SJSA1 (cell line): ENCODE data around the gene ADORA2B. TPM values are rescaled to one million over a fixed set of nuclear protein-coding genes. Genes with fewer than 3 reads are reported as not detected.
"Not testable (repeated sequence)": the region's sequence is repeated elsewhere in the genome, so short reads cannot be mapped to it uniquely, and the experiment has no call there.

ENCODE experiments used
- DNase-seq, 2 experiments: peaks; one replicate each; pipeline ENCODE4 v3.0.0-alpha.2; 2015 to 2020; ENCODE audit warnings: low spot score in 2 of 2, low read depth in 1 of 2
- H3K27ac ChIP-seq: fragments of 250-450 bp; sonication (Bioruptor Pico); 2 replicates; pipeline ENCODE4 v1.5.1; 2020; ENCODE audit warnings: mild to moderate bottlenecking, moderate library complexity
- H3K27me3 ChIP-seq: fragments of 250-450 bp; sonication (Bioruptor Pico); replicated peaks from 2 replicates; pipeline ENCODE4 v1.5.1; 2020; ENCODE audit warnings: mild to moderate bottlenecking, moderate library complexity
- H3K36me3 ChIP-seq: fragments of 250-450 bp; sonication (Bioruptor Pico); 2 replicates; pipeline ENCODE4 v1.5.1; 2020; ENCODE audit warnings: mild to moderate bottlenecking
- H3K4me1 ChIP-seq: fragments of 250-450 bp; sonication (Bioruptor Pico); replicated peaks from 2 replicates; pipeline ENCODE4 v1.6.1; 2021; ENCODE audit warnings: mild to moderate bottlenecking
- H3K4me3 ChIP-seq: fragments of 250-450 bp; sonication (Bioruptor Pico); 2 replicates; pipeline ENCODE4 v1.5.1; 2020; ENCODE audit warnings: mild to moderate bottlenecking
- H3K9me3 ChIP-seq: fragments of 250-450 bp; sonication (Bioruptor Pico); replicated peaks from 2 replicates; pipeline ENCODE4 v1.5.1; 2020; ENCODE audit warnings: mild to moderate bottlenecking
- total RNA-seq: library from RNA; depleted of rRNA; stranded (reverse); fragments of >200 nt; shearing (Covaris generic); gene quantifications from 2 replicates; pipeline ENCODE4 v1.2.3, GENCODE V29; 2014; rRNA removed

Gene ADORA2B
- total RNA-seq = 8.5 and 19.5 TPM in 2 replicates

DNA sequence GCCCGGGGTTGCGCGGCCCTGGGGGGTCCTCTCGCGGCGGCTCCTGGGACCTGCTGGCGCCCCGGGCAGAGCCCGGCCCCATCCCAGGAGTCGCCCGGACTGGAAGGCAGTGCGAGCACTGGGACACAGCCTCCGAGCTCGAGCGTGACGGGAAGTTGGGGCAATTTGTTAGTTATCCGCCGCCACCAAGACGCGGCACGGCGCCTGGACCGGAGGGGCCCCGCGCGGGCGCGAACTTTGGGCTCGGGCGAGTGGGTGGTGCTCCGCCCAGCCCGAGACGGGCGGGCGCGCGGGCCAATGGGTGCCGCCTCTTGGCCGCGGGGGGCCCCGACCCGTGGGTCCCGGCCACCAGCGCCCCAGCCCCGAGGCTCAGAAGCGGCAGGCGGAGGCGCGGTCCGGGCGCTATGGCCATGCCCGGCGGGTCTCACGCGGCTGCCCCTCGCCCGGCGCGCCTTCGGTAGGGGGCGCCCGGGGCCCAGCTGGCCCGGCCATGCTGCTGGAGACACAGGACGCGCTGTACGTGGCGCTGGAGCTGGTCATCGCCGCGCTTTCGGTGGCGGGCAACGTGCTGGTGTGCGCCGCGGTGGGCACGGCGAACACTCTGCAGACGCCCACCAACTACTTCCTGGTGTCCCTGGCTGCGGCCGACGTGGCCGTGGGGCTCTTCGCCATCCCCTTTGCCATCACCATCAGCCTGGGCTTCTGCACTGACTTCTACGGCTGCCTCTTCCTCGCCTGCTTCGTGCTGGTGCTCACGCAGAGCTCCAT is at the start of gene ADORA2B:
ADORA2B (plus strand) TSS at position 372 of the 768 bp plus-strand sequence; CDS start at position 491, 119 bp downstream.
- DNase-seq = peak; percentile 80 to 81
- Histone ChIP-seq H3K36me3 (peaks cover 5% of the 10 kb centered on the region; the same call in 1 of the 2 replicates), H3K4me1 (peaks cover 49% of the 10 kb centered on the region), H3K4me3 (peak within 1 kb of the TSS; percentile 60), H3K9me3 (0 out of 2 replicates have a peak, but pooled peaks cover 3% of the 10 kb centered on the region), H3K27me3 (no peaks in the 10 kb centered on the region), H3K27ac (peak within 1 kb of the TSS; percentile 58)

DNA sequence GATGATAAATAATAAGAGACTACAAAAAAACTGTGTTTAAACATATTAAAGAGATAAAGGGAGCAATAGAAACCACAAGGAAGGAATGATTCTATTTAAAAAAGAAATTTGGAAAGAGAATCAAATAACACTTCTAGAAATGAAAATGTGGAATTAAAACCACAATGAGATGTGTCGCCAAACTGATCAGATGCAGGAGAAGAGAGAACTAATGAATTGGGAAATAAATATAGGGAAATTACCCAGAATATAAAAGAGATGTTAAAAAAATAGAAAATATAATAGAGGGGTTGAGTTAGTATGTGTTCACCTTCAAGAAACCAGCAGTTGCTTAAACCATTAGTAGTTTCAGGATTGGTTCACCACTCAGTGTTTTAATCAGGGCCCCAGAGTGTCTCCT is 48.7 kb upstream of the ADORA2B start:
- Histone ChIP-seq H3K36me3 (no peaks in the 10 kb centered on the region), H3K4me3 (no peak overlapping the region), H3K27ac (no peak overlapping the region), H3K4me1 (no peaks in the 10 kb centered on the region; the same call in 1 of the 2 replicates), H3K9me3 (no peaks in the 10 kb centered on the region), H3K27me3 (no peaks in the 10 kb centered on the region)
- DNase-seq = no peak

DNA sequence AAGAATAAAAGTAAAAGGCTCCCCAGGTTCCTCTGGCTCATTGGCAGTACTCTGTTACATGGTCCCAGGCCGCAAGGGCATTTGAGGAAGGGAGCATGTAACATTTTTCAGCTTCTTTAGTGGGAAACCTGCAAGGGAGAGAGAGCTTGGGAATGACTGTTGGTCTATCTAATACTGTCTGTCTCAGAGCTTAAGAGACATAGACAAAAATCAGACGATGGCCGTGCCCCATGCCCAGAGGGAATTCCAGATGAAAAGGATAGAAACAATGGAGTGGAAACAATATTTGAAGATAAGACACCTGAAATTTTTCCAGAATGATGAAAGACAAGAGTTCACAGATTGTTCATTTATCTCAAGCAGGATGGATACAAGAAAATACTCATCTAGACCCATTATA is 48.1 kb upstream of the ADORA2B start:
- Histone ChIP-seq H3K36me3 (no peaks in the 10 kb centered on the region), H3K27me3 (no peaks in the 10 kb centered on the region), H3K27ac (no peak overlapping the region), H3K4me1 (no peaks in the 10 kb centered on the region; the same call in 1 of the 2 replicates), H3K9me3 (no peaks in the 10 kb centered on the region), H3K4me3 (no peak overlapping the region)
- no peak for DNase-seq

DNA sequence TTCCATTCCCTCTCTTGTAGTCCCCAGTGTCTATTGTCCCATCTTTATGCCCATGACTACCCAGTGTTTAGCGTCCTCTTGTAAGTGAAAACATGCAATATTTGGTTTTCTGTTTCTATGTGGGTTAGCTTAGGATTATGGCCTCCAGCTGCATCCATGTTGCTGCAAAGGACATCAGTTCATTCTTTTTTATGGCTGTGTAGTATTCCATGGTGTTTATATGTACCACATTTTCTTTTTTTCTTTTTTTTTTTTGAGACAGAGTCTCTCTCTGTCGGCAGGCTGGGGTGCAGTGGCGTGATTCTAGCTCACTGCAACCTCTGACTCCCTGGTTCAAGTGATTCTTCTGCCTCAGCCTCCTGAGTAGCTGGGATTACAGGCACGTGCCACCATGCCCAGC is 45.3 kb upstream of the ADORA2B start:
- not testable (repeated sequence) for H3K9me3 ChIP-seq, H3K4me1 ChIP-seq, H3K4me3 ChIP-seq, H3K27me3 ChIP-seq, H3K36me3 ChIP-seq, H3K27ac ChIP-seq, DNase-seq

DNA sequence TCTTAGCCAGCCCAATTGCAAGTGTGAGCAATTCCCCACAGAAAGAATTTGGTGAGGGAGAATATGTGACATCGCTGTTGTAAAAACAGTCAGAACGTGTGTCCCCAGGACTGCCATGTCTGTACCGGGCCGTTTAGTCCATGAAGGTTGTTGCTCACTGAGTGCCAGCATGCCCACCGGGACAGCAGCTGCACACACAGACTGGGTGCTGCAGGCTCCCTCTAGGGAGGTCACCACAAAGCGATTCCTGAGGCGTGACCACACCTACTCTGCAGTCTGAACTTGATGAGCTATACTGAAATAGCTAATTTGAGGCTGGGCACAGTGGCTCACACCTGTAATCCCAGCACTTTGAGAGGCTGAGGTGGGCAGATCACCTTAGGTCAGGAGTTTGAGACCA is 44.1 kb upstream of the ADORA2B start:
- H3K4me3 ChIP-seq = no peak overlapping the region
- no peaks in the 10 kb centered on the region for H3K36me3 ChIP-seq
- H3K27me3 ChIP-seq = no peaks in the 10 kb centered on the region
- no peaks in the 10 kb centered on the region for H3K9me3 ChIP-seq
- no peak overlapping the region for H3K27ac ChIP-seq
- DNase-seq = no peak
- H3K4me1 ChIP-seq = no peaks in the 10 kb centered on the region; the same call in 1 of the 2 replicates

DNA sequence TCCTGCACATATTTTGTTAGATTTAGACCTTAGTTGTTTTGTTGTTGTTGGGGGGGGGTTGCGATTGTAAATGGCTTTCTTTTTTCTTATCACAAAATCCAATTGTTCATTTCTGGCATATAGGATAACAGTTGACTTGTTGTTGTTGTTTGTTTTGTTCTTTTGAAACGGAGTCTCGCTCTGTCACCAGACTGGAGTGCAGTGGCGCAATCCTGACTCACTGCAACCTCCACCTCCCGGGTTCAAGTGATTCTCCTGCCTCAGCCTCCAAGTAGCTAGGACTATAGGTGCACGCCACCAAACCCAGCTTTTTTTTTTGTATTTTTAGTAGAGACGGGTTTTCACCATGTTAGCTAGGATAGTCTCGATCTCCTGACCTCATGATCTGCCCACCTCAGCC is 39.7 kb upstream of the ADORA2B start:
- H3K36me3 ChIP-seq, H3K4me1 ChIP-seq, H3K9me3 ChIP-seq, H3K27ac ChIP-seq, H3K27me3 ChIP-seq, H3K4me3 ChIP-seq, DNase-seq: not testable (repeated sequence)

DNA sequence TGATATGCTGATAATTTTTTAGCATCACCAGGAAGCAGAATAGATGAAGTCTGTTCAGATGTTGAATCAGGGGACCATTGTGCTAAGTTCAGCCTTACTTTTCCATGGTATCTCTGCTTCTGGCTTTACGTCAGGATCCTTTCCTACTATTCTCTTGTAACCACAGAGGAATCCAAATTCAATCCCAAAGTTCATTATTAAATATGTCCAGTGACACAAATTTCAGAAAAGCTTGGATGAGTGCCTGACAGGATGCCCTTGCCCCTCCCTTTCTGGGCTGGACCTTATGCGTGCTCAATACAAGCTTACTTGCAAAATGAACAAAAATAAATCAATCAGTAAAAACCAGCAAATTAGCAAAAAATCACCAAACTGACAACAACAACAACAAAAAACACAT is 37.6 kb upstream of the ADORA2B start:
- H3K4me1 ChIP-seq = no peaks in the 10 kb centered on the region
- no peaks in the 10 kb centered on the region for H3K9me3 ChIP-seq
- no peaks in the 10 kb centered on the region for H3K27me3 ChIP-seq

DNA sequence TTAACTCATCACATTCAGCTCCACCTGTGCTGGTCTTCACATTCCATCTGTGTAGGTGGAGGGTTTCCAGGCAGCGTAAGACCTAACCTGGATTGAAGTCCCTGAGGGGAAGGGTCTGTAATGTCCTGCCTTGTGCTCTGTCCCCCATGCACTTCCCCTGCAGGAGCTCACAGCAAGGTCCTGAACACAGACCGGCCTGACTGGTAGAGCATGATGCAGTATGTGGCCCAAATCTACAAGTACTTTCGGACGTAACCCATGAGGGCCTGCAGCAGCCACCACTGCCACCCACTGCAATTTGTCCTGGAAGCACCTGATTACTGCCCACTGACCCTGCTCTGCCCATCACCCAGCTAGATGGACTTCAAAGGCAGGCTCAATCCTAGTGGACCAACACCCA is 36.6 kb upstream of the ADORA2B start:
- no peak overlapping the region for H3K4me3 ChIP-seq
- H3K27me3 ChIP-seq = no peaks in the 10 kb centered on the region
- H3K9me3 ChIP-seq = no peaks in the 10 kb centered on the region
- no peaks in the 10 kb centered on the region for H3K4me1 ChIP-seq
- no peaks in the 10 kb centered on the region for H3K36me3 ChIP-seq
- DNase-seq = no peak
- H3K27ac ChIP-seq = no peak overlapping the region

More for the DNA sequence above, 37.6 kb upstream of the ADORA2B start:
- Histone ChIP-seq H3K27ac (no peak overlapping the region), H3K36me3 (no peaks in the 10 kb centered on the region), H3K4me3 (no peak overlapping the region)
- no peak for DNase-seq

DNA sequence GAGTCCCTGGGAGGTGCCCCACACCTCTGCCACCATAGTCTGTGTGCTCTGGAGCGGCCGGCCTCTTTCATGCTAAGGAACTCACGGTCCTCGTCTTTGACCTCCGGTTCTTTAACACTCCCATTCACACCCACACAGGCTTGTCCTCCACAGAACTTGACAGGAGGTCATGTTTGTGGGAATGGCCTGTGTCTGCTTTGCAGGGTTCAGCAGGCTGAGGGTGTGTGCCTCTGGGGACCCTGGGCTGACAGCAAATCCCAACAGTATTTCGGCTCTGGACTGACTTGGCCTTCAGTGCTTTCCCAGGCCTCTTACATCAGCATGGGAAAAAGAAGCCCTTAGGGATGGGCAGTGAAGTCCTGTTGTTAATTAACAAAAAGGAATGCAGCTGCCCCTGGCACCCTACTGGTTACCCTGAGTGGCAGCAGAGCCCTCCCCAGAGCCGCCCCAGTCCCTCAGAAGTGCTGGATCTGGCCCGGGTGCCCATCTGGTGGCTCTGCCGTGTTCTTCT is 35.4 kb upstream of the ADORA2B start:
- Histone ChIP-seq H3K9me3 (no peaks in the 10 kb centered on the region), H3K27me3 (no peaks in the 10 kb centered on the region), H3K36me3 (no peaks in the 10 kb centered on the region), H3K4me1 (peaks cover 6% of the 10 kb centered on the region), H3K27ac (no peak overlapping the region), H3K4me3 (no peak overlapping the region)
- DNase-seq = no peak

DNA sequence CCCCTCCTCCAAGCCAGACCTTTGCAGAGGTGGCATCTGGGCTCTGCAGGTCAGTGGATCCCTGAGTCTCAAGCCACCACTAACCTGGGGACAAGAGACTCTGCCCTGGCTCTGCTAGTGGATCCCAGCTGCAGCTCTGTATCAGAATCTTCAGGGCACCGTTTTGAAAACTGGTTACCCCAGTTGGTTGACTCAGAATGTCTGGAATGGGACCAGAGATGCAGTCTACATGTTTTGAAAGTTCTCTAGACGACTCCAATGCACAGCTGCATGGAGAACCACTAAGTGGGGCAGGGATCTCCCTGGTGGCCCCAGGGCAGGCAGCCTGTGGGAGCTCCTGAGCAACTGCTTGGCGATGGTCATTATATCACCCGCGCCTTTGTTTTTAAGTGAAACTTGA is 34.1 kb upstream of the ADORA2B start:
- Histone ChIP-seq H3K27me3 (no peaks in the 10 kb centered on the region), H3K4me1 (peaks cover 16% of the 10 kb centered on the region), H3K36me3 (no peaks in the 10 kb centered on the region), H3K9me3 (peaks cover 3% of the 10 kb centered on the region; the same call in 1 of the 2 replicates), H3K4me3 (no peak overlapping the region), H3K27ac (no peak overlapping the region)
- no peak for DNase-seq

DNA sequence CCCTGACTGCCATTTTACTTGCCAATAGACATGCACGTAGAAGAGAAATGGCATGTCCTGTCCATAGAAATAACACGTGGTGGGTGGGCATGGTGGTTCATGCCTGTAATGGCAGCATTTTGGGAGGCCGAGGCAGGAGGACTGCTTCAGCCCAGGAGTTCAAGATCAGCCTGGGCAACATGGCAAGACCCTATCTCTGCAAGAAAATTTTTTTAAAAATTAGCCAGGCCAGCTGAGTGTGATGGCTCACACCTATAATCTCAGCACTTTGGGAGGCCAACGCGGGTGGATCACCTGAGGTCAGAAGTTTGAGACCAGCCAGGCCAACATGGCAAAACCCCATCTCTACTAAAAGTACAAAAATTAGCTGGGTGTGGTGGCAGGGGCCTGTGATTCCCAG is 33.2 kb upstream of the ADORA2B start:
- H3K27ac ChIP-seq, H3K9me3 ChIP-seq, DNase-seq, H3K4me3 ChIP-seq, H3K36me3 ChIP-seq, H3K27me3 ChIP-seq: not testable (repeated sequence)
- H3K4me1 ChIP-seq = peaks cover 16% of the 10 kb centered on the region

DNA sequence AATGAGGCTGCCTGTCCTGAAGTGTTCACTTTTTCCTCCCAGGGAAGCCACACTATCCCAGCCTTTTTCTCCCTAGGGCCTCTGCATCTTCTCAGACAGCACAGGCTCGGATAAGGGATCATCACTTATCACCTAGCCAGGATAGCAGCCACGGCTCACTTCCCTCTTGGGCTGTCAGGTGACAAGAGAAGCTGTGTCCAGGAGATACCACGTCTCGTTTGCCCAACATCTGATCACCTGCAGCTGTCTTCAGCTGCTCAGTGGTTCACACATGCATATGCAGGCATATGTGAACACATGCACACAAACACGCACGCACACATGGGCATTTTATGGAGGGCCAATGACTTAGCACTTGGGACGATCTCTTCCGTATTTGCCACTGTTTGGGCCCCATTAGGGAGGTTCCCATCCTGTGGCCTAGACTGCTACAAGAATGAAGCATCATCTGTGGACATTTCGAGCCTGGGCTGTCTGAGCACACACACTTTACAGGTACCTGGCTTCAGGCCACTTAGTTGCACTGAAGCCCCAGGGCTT is 32.4 kb upstream of the ADORA2B start:
- Histone ChIP-seq H3K36me3 (no peaks in the 10 kb centered on the region), H3K27ac (no peak overlapping the region), H3K4me3 (no peak overlapping the region), H3K9me3 (peaks cover 3% of the 10 kb centered on the region; the same call in 1 of the 2 replicates), H3K4me1 (peaks cover 16% of the 10 kb centered on the region), H3K27me3 (no peaks in the 10 kb centered on the region)
- no peak for DNase-seq

DNA sequence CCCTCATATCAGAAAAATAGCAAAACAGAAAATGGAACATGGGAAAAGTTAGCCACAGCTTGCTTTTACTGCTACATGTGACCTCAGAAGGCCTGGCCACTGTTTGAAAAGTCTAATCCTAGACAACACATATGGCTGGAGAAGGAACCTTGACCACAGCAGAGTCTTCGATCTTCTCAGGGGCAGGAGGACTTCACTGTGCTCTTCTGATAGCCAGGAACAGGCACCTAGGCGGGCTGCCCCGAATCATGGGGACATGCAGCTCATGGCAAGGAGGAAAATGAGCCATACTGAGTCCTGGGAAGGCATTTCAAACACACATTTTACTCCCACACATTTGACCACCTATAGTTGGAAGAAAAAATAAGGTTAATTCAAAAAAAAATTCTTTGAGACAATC is 31.1 kb upstream of the ADORA2B start:
- Histone ChIP-seq H3K27ac (no peak overlapping the region), H3K36me3 (no peaks in the 10 kb centered on the region), H3K4me3 (no peak overlapping the region), H3K4me1 (peaks cover 26% of the 10 kb centered on the region), H3K9me3 (peaks cover 3% of the 10 kb centered on the region; the same call in 1 of the 2 replicates), H3K27me3 (no peaks in the 10 kb centered on the region)
- DNase-seq = no peak

DNA sequence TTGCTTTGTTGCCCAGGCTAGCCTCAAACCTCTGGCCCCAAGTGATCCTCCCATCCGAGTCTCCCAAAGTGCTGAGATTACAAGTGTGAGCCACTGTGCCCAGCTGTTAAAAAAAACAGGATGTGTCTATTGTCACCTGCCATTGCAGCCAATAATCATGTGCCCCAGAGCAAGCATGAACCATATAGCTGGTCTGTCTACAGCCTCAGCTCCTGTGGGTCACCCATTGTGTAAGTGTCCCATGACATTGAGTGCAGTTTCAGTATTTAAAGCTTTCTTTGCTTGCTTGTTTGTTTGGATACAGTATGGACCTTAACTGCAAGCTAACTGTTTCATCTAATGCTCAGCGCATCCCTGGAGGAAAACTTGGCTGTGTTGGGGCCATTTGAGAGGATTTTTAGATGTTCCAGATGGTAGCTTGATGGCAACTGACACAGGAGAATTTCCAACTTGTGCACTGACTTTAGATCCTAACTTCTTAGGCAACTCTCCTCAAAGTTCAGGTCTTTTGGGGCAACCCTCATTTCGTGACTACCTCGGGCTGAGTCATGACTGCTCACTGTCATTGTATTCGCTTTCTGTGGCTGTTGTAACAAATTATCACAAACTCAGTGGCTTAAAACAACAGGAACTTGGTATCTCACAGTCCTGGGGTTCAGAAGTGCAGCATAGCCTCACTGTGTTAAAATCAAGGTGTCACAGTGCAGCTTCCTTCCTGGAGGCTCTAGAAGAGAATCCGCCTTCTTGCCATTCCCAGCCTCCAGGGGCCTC is 30.3 kb upstream of the ADORA2B start:
- no peak overlapping the region for H3K4me3 ChIP-seq

More for the DNA sequence above, 30.3 kb upstream of the ADORA2B start:
- Histone ChIP-seq H3K27me3 (no peaks in the 10 kb centered on the region), H3K4me1 (peaks cover 32% of the 10 kb centered on the region), H3K9me3 (peaks cover 6% of the 10 kb centered on the region; the same call in 1 of the 2 replicates), H3K27ac (peak overlapping the region; percentile 56), H3K36me3 (no peaks in the 10 kb centered on the region)
- DNase-seq = peak; percentile 62 to 68
